Stimulated activated CD8-positive, alpha-beta memory T cell treated with anti-CD3 and anti-CD28 coated beads, Interleukin-12 subunit alpha, Interleukin-12 subunit beta, amount 100 ng/mL, for 1 hour (primary cell): ENCODE data around the gene TTC24.
A peak's percentile ranks its signal among the peaks of the same experiment; 100 is the strongest.
"Not testable (repeated sequence)": the region's sequence is repeated elsewhere in the genome, so short reads cannot be mapped to it uniquely, and the experiment has no call there.

Source experiments
- DNase-seq: peaks from one replicate; pipeline ENCODE4 v3.0.0-alpha.2; 2020; ENCODE audit warnings: low read depth

Gene TTC24

GRCh38 chr1:156610072-156610471 lies 30.5 kb downstream of the TTC24 start:
- DNase-seq: not testable (repeated sequence)

GRCh38 chr1:156612666-156613065 lies 33.1 kb downstream of the TTC24 start:
- DNase-seq: no peak

- no peak for DNase-seq
Measured at GRCh38 chr1:156615946-156616345, 36.4 kb downstream of the TTC24 start.

GRCh38 chr1:156616463-156616862 lies 36.9 kb downstream of the TTC24 start:
- no peak for DNase-seq

- DNase-seq: no peak
Measured at GRCh38 chr1:156618853-156619581, 39.5 kb downstream of the TTC24 start, which contains the start of gene HAPLN2. Gene HAPLN2, plus strand, starts transcription at chr1:156619415. Its CDS starts 4,076 bp downstream, at chr1:156623491.

GRCh38 chr1:156619582-156619955 lies 40.0 kb downstream of the TTC24 start:
- no peak for DNase-seq

- no peak for DNase-seq
Measured at GRCh38 chr1:156622581-156623297, 43.2 kb downstream of the TTC24 start.

- no peak for DNase-seq
Measured at GRCh38 chr1:156623946-156624813, 44.7 kb downstream of the TTC24 start.

- DNase-seq: no peak
Measured at GRCh38 chr1:156624814-156625435, 45.4 kb downstream of the TTC24 start.

GRCh38 chr1:156625436-156626078 lies 46.0 kb downstream of the TTC24 start:
- DNase-seq: peak; percentile 53

GRCh38 chr1:156626079-156626438 lies 46.5 kb downstream of the TTC24 start:
- no peak for DNase-seq

- DNase-seq: no peak
Measured at GRCh38 chr1:156627313-156627880, 47.9 kb downstream of the TTC24 start.

- no peak for DNase-seq
Measured at GRCh38 chr1:156629823-156630449, 50.4 kb downstream of the TTC24 start.

- not testable (repeated sequence) for DNase-seq
Measured at GRCh38 chr1:156631152-156631551, 51.6 kb downstream of the TTC24 start.

- DNase-seq: no peak
Measured at GRCh38 chr1:156632355-156632754, 52.8 kb downstream of the TTC24 start.
